GM12873 (cell line): Measurements from ENCODE around the gene ANK2.

ENCODE experiments used
- CTCF ChIP-seq: IDR thresholded peaks from 2 replicates; pipeline ENCODE4 v1.5.1; 2012; ENCODE audit warnings: low read depth, mild to moderate bottlenecking, moderate library complexity, low read length, control low read depth; ENCODE audit not compliant: insufficient read depth; ENCODE audit errors: missing control alignments

The ANK2 gene

GRCh38 chr4:113420938-113421337 lies 371.5 kb downstream of the ANK2 start:
- no peak for TF ChIP-seq CTCF

GRCh38 chr4:113423631-113424030 lies 374.2 kb downstream of the ANK2 start:
- no peak for TF ChIP-seq CTCF

- TF ChIP-seq CTCF, result no peak
Measured at GRCh38 chr4:113433116-113433515, 383.7 kb downstream of the ANK2 start.
